NCI-H2227 treated with DMSO at 0.1 percent for 48 hours (cell line): Measurements from ENCODE around the gene BCLAF3.
A peak's percentile ranks its signal among the peaks of the same experiment; 100 is the strongest.

Experiments used
- DNase-seq: peaks from one replicate; lab custom pipeline; 2025; lab: John Stamatoyannopoulos, UW

BCLAF3 gene

GRCh38 chrX:19990556-19991349 lies at the start of gene BCLAF3:
Gene BCLAF3 (minus strand): TSS chrX:19991061. CDS start chrX:19970264, 20,797 bp downstream.
- DNase-seq, result peak; percentile 96

- DNase-seq, result no peak
Measured at GRCh38 chrX:20038966-20039365, 48.1 kb upstream of the BCLAF3 start.

DNA sequence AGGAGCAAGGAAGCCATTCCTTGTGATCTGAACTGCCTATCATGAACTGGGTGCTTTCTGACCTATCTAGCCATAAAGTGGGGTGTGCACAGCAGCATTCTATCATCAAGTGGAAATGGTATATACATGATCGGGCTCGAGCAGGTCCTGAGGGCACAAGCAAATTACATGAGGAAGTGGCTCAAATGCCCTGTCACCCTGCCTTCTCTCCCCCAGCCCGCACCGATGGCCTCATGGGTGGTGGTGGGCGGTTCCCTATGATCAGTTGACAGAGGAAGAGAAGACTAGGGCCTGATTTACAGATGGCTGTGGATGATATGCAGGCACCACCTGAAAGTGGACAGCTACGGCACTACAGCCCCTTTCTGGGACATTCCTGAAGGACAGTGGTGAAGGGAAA lies 46.3 kb upstream of the BCLAF3 start:
- no peak for DNase-seq

GRCh38 chrX:20032201-20032600 lies 41.3 kb upstream of the BCLAF3 start:
- no peak for DNase-seq

DNA sequence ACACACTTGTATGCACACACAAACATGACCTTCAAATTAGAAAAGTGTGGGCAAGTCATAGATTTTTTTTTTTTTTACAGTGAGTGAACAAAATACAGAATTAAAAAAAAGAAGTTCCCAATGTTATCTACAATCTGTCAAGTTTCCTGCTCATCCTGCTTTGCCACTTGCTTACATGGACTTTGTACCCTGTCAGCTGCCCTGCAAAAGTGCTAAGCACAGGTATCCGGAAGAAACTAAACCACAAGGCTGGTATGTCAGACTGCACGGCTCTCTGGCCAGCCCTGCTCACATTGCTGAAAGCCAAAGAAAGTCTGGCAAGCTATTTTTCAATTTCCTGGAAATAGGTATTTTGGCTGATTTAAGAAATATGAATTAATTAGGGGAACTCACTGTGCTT lies 38.9 kb upstream of the BCLAF3 start:
- DNase-seq, result no peak

DNA sequence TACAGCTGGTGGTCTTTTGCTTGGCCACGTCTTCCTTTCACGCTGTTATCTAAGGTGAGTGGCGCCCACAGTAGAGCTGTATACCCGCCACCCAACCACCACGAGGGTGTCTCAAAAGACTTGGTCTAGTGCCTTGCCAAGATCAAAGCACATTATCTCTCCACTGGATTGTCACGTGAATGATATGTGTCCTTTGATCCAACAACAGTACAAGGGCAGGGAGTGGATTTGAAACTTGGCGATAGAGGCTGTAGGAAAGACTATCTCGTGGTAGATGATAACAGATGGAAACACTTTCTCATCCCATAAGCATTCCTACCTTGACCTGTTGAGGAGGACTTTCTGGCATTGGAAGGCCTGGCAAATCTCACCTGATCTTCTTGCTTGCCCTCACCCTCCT lies 37.7 kb upstream of the BCLAF3 start:
- no peak for DNase-seq

GRCh38 chrX:20026278-20026677 lies 35.4 kb upstream of the BCLAF3 start:
- DNase-seq, result no peak

DNA sequence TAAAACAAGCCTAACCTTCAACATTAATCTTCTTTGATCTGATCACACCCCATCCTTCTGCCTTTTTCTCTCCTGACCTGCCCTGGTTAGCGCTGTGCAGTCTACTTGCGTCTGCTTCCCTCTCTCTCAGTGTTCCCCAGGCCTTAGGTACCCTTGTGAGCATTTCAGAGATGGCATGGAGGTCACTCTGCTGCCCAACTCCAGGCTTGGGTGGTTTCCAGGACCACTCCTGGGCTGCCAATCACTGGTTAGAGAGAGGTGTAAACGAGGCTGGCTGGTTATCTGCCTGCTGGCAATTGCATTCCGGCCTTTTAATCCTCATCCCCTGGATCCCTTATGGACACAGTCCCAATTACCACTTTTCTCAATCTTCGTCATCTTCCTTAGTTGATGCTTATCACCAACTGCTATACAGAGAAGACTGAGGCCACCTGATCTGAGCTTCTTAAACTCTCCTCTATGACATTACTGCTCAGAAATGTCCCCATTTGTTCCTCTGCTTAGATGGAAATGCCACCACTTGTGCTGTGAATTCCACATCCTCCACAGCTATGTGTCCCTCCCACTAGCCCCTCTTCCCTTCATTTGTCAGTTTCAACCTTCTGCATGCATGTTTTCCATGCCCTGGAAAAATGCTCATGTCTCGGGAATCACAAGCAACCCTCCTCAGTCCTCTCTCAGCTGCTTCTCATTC lies 29.0 kb upstream of the BCLAF3 start:
- DNase-seq, result no peak

- no peak for DNase-seq
Measured at GRCh38 chrX:20016616-20016945, 25.7 kb upstream of the BCLAF3 start.

- DNase-seq, result no peak
Measured at GRCh38 chrX:20015945-20016615, 25.2 kb upstream of the BCLAF3 start.

- no peak for DNase-seq
Measured at GRCh38 chrX:20015422-20015821, 24.6 kb upstream of the BCLAF3 start.

GRCh38 chrX:20011608-20012007 lies 20.7 kb upstream of the BCLAF3 start:
- DNase-seq, result no peak

DNA sequence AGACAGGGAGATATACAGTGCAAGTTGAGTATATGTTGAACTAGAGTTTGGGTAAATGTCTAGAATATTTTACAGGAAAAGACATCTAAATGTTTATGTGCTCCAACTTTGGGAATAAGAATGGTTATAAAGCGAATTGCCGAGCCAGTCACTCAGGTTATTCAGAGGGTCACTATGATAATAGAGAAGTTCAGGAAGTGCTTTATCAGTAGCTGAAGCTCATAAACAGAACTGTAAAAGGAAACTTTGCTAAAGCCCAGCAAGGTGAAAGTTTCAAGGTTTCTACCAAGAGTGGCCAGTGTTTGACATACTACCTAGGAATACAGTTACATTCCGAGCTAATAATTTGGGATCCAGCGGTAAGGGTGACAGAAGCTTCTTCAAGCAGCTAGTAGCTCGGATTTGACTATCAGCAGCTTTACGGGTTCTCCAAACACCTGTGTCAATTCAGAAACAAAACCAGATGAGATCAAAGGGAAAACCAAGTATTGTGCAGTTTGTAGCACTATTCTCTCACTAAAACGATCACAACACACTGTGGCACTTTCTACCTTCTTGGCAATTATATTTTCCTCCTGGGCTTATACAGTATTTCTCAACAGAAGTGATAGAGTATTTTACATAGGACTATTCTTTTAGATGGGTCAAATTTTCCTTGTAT lies 17.2 kb upstream of the BCLAF3 start:
- DNase-seq, result no peak

GRCh38 chrX:20005883-20006282 lies 15.0 kb upstream of the BCLAF3 start:
- DNase-seq, result no peak

- DNase-seq, result no peak
Measured at GRCh38 chrX:20001588-20001987, 10.7 kb upstream of the BCLAF3 start.

- no peak for DNase-seq
Measured at GRCh38 chrX:19991350-19991718, 473 bp upstream of the BCLAF3 start.

GRCh38 chrX:19990151-19990555 lies 708 bp downstream of the BCLAF3 start:
- peak; percentile 33 for DNase-seq

- DNase-seq, result no peak
Measured at GRCh38 chrX:19987856-19988255, 3.0 kb downstream of the BCLAF3 start.

DNA sequence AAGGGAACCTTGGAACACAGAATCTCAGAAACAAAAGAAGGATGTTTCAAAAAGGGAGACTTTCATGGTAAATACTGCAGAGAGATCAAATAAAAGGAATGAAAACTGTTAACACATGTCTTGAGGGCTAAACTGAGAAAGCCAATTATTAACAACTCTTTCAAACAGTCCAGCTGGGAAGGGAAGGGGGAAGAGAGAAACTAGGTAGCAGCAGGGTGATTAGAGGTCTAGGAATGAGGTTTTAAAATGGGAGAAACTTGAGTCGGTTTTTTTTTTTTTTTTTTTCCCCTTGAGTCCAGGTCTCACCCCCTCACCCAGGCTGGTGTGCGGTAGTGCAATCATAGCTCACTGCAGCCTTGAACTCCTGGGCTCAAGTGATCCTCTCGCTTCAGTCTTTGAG lies 4.3 kb downstream of the BCLAF3 start:
- no peak for DNase-seq

- no peak for DNase-seq
Measured at GRCh38 chrX:19981947-19982346, 8.9 kb downstream of the BCLAF3 start.

GRCh38 chrX:19975845-19976244 lies 15.0 kb downstream of the BCLAF3 start:
- no peak for DNase-seq

- DNase-seq, result no peak
Measured at GRCh38 chrX:19972984-19973383, 17.9 kb downstream of the BCLAF3 start.

- no peak for DNase-seq
Measured at GRCh38 chrX:19968276-19968675, 22.6 kb downstream of the BCLAF3 start.
